ENCODE measurements around the gene ITFG1. TPM values are rescaled to one million over a fixed set of nuclear protein-coding genes. Genes with fewer than 3 reads are reported as not detected.
A peak's percentile ranks its signal among the peaks of the same experiment; 100 is the strongest.

The ITFG1 gene
- total and polyA plus RNA-seq, 2 of the 13 experiments (the other 11 are each of a cell fraction or from before 2014, with no cell fraction given) = 74.5 to 150 TPM

GRCh38 chr16:47141773-47142485 lies 318.9 kb downstream of the ITFG1 start (continued):
- peak; percentile 58; the same call in 1 of the 2 replicates for TF ChIP-seq ZNF574 (CRISPR knock-in tag; IDR thresholded peaks at IDR 0.05)
- TF ChIP-seq PRPF4 (IDR thresholded peaks at IDR 0.05; ENCODE audit: low read depth, low read length, poor library complexity, severe bottlenecking) = no peak
- TF ChIP-seq ZNF720 (CRISPR knock-in tag; IDR thresholded peaks at IDR 0.05) = no peak
- TF ChIP-seq POGZ (CRISPR knock-in tag; IDR thresholded peaks at IDR 0.05) = peak; percentile 81
- no peak for TF ChIP-seq GPN1 (CRISPR knock-in tag; IDR thresholded peaks at IDR 0.05; ENCODE audit: borderline replicate concordance)
- TF ChIP-seq PATZ1 (CRISPR knock-in tag; IDR thresholded peaks at IDR 0.05) = peak; percentile 59; the same call in 1 of the 2 replicates
- no peak for TF ChIP-seq E2F1 (CRISPR knock-in tag; IDR thresholded peaks at IDR 0.05)
- TF ChIP-seq ZNF276 (CRISPR knock-in tag; IDR thresholded peaks at IDR 0.05; ENCODE audit: low read depth) = no peak
- TF ChIP-seq BRCA1 (CRISPR knock-in tag; IDR thresholded peaks at IDR 0.05) = peak; percentile 63; the same call in 1 of the 2 replicates
- TF ChIP-seq ZBTB26 (CRISPR knock-in tag; IDR thresholded peaks at IDR 0.05; ENCODE audit: borderline replicate concordance) = peak; percentile 62; the same call in 1 of the 2 replicates
- 0 out of 2 replicates have a peak, but pooled peaks have one; percentile 4 for TF ChIP-seq MAFF (IDR thresholded peaks at IDR 0.05; ENCODE audit: low read depth, low read length)

Measured in HepG2 (cell line).